Muscle layer of duodenum (tissue), 2 donors: ENCODE results near the gene ACOT13.
A peak's percentile ranks its signal among the peaks of the same experiment; 100 is the strongest.
"Not testable (repeated sequence)": the region's sequence is repeated elsewhere in the genome, so short reads cannot be mapped to it uniquely, and the experiment has no call there.

ENCODE experiments used
- H3K27ac ChIP-seq: one replicate; pipeline ENCODE4 v1.7.0; 2013; ENCODE audit warnings: mild to moderate bottlenecking, low read length
- H3K27me3 ChIP-seq: one replicate; pipeline ENCODE4 v1.7.0; 2013; ENCODE audit warnings: low read depth, mild to moderate bottlenecking, control low read depth, low read length
- H3K36me3 ChIP-seq, 2 donors: one replicate each; pipeline ENCODE4 v1.7.0; 2013; ENCODE audit warnings: low read length in 2 of 2, control low read depth in 1 of 2, mild to moderate bottlenecking in 1 of 2; ENCODE audit not compliant: insufficient read depth in 2 of 2, control insufficient read depth in 1 of 2
- H3K4me1 ChIP-seq, 2 donors: one replicate each; pipeline ENCODE4 v1.7.0; 2013; ENCODE audit warnings: low read length in 2 of 2, mild to moderate bottlenecking in 2 of 2, control low read depth in 1 of 2, moderate library complexity in 1 of 2; ENCODE audit not compliant: insufficient read depth in 2 of 2, control insufficient read depth in 1 of 2
- H3K4me3 ChIP-seq, 2 donors: one replicate each; pipeline ENCODE4 v1.7.0; 2013; ENCODE audit warnings: low read length in 2 of 2, low read depth in 1 of 2, mild to moderate bottlenecking in 1 of 2
- H3K9me3 ChIP-seq, 2 donors: one replicate each; pipeline ENCODE4 v1.7.0; 2013; ENCODE audit warnings: low read length in 2 of 2, control low read depth in 1 of 2, mild to moderate bottlenecking in 1 of 2; ENCODE audit not compliant: control insufficient read depth in 1 of 2
- donor health status: healthy.

Gene ACOT13

DNA sequence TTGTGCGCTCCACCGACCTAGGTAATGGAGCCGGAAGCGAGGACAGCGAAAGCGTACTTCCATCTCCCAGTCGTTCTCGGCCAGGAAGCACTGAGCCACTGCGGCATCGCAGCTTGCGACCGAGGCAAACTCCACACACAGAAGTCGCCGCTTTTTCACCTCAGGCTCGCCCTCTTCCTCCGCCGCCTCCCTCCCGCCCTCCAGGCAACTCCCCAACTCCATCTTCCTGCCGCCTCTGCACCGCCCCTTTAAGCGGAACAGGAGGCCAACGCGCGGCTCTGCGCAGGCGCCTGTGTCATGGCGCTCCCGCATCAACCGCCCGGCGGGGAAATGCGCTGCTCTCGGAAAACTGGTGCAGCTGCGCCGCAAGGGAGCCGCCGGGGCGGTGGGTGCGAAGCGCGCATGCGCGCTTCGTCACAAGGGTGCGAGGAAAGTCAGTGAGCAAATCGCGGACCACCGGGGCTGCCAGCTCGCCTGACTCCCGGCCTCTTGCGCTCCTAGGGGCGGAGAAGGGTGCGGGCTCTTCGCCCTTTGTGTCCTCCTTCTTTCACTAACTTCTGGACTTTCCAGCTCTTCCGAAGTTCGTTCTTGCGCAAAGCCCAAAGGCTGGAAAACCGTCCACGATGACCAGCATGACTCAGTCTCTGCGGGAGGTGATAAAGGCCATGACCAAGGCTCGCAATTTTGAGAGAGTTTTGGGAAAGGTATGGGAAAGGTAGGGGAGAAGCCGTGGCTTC lies at the start of gene ACOT13, which contains the start of gene TDP2:
Gene ACOT13 (plus strand): TSS at position 437 of the 737 bp plus-strand sequence. CDS start 187 bp downstream, at position 624.
Gene TDP2 (minus strand): TSS at position 259 of the 737 bp plus-strand sequence. CDS start 37 bp downstream, at position 222.
- Histone ChIP-seq H3K4me1 (peaks cover 10 to 37% of the 10 kb centered on the region in 2 donors), H3K27me3 (no peaks in the 10 kb centered on the region), H3K9me3 (no peaks in the 10 kb centered on the region), H3K4me3 (peak within 1 kb of the TSS; percentile 76 to 100), H3K36me3 (peaks cover 9 to 28% of the 10 kb centered on the region in 2 donors), H3K27ac (peak within 1 kb of the TSS; percentile 97)

DNA sequence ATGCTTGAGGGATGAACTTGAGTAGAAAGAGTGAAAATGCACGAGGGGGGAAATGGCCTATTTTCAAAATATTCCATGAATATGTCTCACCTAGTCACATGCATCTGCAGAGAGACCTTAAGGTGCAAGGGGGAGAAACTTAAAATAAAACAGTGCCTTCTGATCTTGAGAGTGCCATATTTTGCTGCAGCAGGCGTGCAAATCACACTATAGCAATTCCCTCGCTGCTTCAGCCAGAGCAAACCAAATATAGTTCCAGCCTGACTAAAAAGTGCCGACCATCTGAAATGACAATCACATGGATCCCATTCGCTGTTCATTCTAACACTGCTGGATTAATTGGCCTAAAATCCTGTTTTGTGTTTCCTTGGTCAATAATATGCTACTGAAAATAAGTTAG lies 47.2 kb upstream of the ACOT13 start:
- Histone ChIP-seq H3K4me3 (no peak overlapping the region), H3K36me3 (no peaks in the 10 kb centered on the region), H3K27me3 (no peaks in the 10 kb centered on the region), H3K27ac (no peak overlapping the region), H3K9me3 (no peaks in the 10 kb centered on the region), H3K4me1 (no peaks in the 10 kb centered on the region)

DNA sequence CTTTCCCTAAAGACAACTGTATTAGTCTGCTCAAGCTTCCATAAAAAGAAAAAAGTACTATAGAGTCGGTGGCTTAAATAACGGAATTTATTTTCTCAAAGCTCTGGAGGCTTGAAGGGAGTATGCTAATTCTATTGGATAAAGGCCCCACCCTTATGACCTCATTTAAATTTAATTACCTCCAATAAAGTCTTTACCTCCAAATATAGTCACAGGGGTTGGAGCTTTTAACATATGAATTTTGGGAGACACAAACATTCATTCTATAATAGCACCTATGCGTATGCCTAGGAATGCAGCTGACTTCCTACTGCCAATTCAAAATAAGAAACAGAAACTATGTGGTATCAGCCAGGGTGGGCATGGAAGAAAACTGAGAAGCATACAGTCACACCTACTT lies 46.2 kb upstream of the ACOT13 start:
- no peak overlapping the region for H3K27ac ChIP-seq
- no peaks in the 10 kb centered on the region for H3K27me3 ChIP-seq
- no peak overlapping the region for H3K4me3 ChIP-seq
- H3K9me3 ChIP-seq, result no peaks in the 10 kb centered on the region
- no peaks in the 10 kb centered on the region for H3K4me1 ChIP-seq
- H3K36me3 ChIP-seq, result no peaks in the 10 kb centered on the region

DNA sequence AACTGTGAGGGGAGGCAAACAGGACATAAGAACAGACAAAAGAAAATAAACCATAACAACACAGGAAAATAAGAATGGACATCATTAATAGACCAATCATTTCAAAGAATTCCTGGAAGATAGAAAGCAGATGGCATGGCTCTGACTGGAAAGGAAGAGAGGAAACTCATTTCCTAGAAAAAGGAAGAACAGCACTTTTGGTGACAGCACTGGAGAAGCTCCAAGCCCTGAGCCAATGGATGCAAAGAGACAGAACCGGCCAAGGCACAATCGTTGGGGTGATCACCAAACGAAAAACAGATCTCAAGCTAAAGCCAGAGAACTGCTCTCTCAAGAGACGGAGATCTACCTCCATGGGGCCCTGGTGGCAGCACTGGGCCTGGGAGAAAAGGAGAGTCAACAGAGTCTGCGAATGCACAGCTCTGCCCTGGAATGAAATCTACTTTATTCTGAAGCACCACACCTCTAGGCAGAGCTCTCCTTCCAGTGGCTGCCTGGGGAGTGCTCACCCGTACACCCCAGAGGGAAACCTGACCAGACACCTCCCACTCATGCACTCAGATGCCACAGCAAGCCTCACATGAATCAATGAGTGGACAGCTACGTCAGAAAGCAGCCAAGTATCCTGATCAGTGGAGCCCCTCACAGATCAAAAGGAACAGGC lies 45.1 kb upstream of the ACOT13 start:
- no peak overlapping the region for H3K27ac ChIP-seq
- H3K27me3 ChIP-seq, result no peaks in the 10 kb centered on the region
- H3K4me1 ChIP-seq, result no peaks in the 10 kb centered on the region
- no peak overlapping the region for H3K4me3 ChIP-seq
- H3K9me3 ChIP-seq, result no peaks in the 10 kb centered on the region
- no peaks in the 10 kb centered on the region for H3K36me3 ChIP-seq

DNA sequence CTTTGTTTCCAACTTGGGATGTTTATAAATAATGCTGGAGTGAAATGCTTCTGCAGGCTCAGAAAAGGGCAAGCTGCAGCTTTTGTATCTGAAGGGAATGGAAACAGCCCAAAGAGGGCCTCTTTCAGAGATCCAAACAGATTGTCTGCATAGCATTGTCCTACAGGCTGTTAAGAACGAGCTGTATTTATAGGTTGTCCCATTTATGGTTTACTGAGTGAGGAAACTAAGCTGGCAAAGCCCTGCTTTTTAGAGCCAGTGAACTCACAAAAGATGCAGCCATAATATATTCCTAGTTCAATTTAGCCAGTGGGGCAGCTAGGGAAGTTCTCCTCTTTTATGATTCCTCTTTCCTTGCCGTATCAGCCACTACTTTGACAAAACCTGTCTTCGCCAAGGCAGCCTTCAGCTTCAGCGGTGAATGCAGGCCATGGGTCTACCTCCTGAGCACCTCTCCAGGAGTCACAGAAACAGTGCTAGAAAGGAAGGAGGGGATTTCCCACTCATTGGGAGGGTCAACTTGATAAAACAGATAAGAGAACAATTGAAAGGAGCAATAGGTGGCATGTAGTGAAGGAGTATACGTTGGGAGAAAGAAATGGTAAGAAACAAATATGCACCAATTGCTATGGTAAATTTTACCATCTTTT lies 35.9 kb upstream of the ACOT13 start:
- no peaks in the 10 kb centered on the region for H3K36me3 ChIP-seq
- no peak overlapping the region for H3K4me3 ChIP-seq
- H3K4me1 ChIP-seq, result no peaks in the 10 kb centered on the region
- H3K27ac ChIP-seq, result no peak overlapping the region
- H3K9me3 ChIP-seq, result peaks cover 0 to 6% of the 10 kb centered on the region in 2 donors
- no peaks in the 10 kb centered on the region for H3K27me3 ChIP-seq

DNA sequence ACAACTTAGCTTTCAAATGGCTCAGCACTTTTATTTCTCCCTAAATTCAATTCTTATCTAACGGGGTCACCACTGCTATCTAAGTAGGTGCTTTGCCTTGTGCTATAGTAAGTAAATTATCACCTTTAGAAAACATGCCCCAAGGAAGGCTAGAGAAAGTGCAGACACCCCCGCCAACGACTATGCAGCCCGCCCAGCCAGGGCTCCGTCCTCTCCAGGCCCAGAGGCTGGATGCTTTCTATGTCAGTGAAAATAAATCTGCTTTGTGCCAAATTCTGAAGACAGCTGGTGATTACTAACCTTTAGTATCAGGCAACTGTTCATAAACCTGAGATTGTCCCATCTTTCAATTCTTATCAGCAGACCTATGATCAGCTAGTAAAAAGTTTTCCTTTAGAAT lies 35.2 kb upstream of the ACOT13 start:
- Histone ChIP-seq H3K36me3 (no peaks in the 10 kb centered on the region), H3K27ac (no peak overlapping the region), H3K9me3 (peaks cover 0 to 8% of the 10 kb centered on the region in 2 donors), H3K27me3 (no peaks in the 10 kb centered on the region), H3K4me1 (no peaks in the 10 kb centered on the region), H3K4me3 (no peak overlapping the region)

DNA sequence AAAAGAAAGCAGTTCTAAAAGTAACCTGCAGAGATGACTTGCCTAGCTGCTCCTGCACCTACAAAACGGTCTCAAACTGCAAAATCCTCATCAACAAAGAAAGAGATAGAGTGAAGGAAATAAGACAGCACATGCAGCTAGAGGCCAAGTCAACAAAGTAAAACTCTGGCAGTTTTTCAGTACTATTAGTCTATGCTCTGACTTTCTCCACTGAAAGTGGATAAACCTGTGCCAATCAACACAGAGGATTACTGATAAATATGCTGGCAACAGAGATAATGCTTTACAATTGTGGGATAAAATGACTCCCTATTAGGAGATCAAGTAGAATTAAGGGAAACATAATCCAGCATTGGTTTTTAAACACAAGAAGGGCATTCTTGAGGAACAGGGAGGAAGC lies 34.3 kb upstream of the ACOT13 start:
- Histone ChIP-seq H3K4me1 (no peaks in the 10 kb centered on the region), H3K27me3 (no peaks in the 10 kb centered on the region), H3K9me3 (peaks cover 0 to 8% of the 10 kb centered on the region in 2 donors), H3K27ac (no peak overlapping the region), H3K4me3 (no peak overlapping the region), H3K36me3 (no peaks in the 10 kb centered on the region)

DNA sequence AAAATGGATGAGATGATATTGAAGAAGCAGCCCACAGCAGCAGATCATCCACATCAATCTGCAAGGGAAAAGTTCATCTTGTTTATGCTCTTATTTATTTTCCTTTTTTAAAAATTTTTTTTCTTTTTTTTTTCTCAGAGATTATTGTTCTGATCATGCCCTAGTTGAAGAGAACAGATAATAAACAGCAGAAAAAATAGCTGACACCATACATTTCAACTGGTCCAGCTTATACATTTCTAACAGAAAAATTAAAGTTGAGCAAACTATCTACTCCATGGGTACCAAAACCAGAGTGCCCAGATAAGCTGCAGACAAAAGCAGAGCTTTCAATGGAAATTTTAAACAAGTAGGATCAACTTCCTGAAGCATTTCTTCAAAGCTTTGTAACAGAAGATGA lies 30.2 kb upstream of the ACOT13 start:
- Histone ChIP-seq H3K27ac (no peak overlapping the region), H3K36me3 (no peaks in the 10 kb centered on the region), H3K27me3 (no peaks in the 10 kb centered on the region), H3K4me3 (no peak overlapping the region), H3K9me3 (peaks cover 0 to 8% of the 10 kb centered on the region in 2 donors), H3K4me1 (no peaks in the 10 kb centered on the region)

DNA sequence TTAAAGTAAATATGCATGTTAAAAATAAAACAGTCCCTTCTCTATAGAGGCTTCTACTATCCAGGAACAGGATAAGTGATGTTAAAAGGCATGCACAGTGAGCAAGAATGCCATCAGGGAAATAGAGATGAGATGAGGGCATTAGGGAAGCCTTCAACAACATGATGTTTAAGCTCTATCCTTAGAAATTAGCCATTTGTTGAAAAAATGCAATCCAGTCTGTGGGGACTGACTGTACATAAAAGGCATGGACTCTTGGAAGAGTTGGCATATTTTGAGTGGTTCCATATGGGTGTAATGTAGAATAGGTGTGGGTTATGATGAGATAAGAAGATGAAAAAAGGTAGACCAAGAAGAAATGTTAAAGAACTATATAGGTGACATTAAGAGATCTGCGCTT lies 26.7 kb upstream of the ACOT13 start:
- peaks cover 0 to 8% of the 10 kb centered on the region in 2 donors for H3K9me3 ChIP-seq
- no peaks in the 10 kb centered on the region for H3K36me3 ChIP-seq
- no peak overlapping the region for H3K27ac ChIP-seq
- H3K4me3 ChIP-seq, result no peak overlapping the region
- H3K27me3 ChIP-seq, result peaks cover 9% of the 10 kb centered on the region
- peaks cover 0 to under 1% of the 10 kb centered on the region in 2 donors for H3K4me1 ChIP-seq

DNA sequence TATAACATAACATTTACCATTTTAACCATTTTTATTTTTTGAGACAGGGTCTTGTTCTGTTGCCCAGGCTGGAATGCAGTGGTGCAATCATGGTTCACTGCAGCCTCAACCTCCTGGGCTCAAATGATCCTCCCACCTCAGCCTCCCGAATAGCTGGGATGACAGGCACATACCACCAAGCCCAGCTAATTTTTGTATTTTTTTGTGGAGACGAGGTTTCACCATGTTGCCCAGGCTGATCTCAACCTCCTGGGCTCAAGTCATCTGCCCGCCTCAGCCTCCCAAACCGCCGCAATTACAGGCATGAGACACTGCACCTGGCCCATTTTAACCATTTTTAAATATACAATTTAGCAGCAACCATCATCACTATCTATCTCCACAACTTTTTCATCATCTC lies 26.2 kb upstream of the ACOT13 start:
- not testable (repeated sequence) for H3K4me1 ChIP-seq, H3K36me3 ChIP-seq, H3K27me3 ChIP-seq, H3K9me3 ChIP-seq, H3K4me3 ChIP-seq, H3K27ac ChIP-seq

DNA sequence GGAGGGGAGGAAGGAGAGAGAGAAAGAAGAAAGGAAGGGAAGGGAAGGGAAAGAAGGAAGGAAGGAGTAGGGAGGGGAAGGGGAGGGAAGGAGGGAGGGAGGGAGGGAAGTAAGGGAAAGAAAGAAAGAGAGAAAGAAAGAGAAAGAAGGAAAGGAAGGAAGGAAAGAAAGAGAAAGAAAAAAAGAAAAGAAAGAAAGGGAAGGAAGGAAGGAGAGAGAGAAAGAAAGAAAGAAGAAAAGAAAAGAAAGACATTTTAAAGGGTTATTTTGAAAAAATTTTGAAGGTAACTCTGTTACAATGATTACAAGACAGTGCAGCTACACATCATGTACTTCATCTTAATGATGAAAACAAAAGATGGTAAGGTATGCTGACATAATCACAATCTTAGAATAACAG lies 24.8 kb upstream of the ACOT13 start:
- Histone ChIP-seq H3K36me3 (no peaks in the 10 kb centered on the region), H3K4me3 (no peak overlapping the region)

More for the DNA sequence above, 24.8 kb upstream of the ACOT13 start:
- Histone ChIP-seq H3K27me3 (peaks cover 9% of the 10 kb centered on the region), H3K4me1 (peaks cover 0 to 12% of the 10 kb centered on the region in 2 donors), H3K27ac (no peak overlapping the region), H3K9me3 (no peaks in the 10 kb centered on the region)
